Lower lobe of right lung (tissue), 2 donors: Measurements from ENCODE around the gene PNCK. TPM values are rescaled to one million over a fixed set of nuclear protein-coding genes. Genes with fewer than 3 reads are reported as not detected.

ENCODE experiments used
- ATAC-seq, 2 donors: fragments of 200-7000 bp; cut with Tn5 transposase; one replicate each; pipeline ENCODE4 v1.9.1; 2020 to 2022; ENCODE audit warnings: mild to moderate bottlenecking in 2 of 2, moderate library complexity in 2 of 2
- DNase-seq: peaks from one replicate; pipeline ENCODE4 v3.0.0-alpha.2; 2020
- H3K27ac ChIP-seq: fragments of 200-600 bp; one replicate; pipeline ENCODE4 v1.8.0; 2022
- H3K27me3 ChIP-seq: fragments of 200-600 bp; one replicate; pipeline ENCODE4 v1.8.0; 2022; ENCODE audit warnings: low read depth
- H3K36me3 ChIP-seq: fragments of 200-600 bp; one replicate; pipeline ENCODE4 v1.8.0; 2022; ENCODE audit warnings: mild to moderate bottlenecking
- H3K4me1 ChIP-seq: fragments of 200-600 bp; one replicate; pipeline ENCODE4 v1.8.0; 2022
- H3K4me3 ChIP-seq: fragments of 200-600 bp; one replicate; pipeline ENCODE4 v1.8.0; 2022; ENCODE audit warnings: mild to moderate bottlenecking
- H3K9me3 ChIP-seq: fragments of 200-600 bp; one replicate; pipeline ENCODE4 v1.8.0; 2022
- intact Hi-C: fragments of 100-400 bp; cut with DNase I; formaldehyde crosslinking; loops from one replicate; pipeline ENCODE4 v1.11.0; 2022
- total RNA-seq: library from RNA; stranded (reverse); fragmentation: NEBNext Ultra II Directional; extraction: Animal tissue kit (Norgen Biotek cat#: 25700); gene quantifications from one replicate; pipeline ENCODE4 v1.2.1, GENCODE V29; 2021
- TF ChIP-seq, protein P1 (sequence below): fragments of 200-600 bp; IDR thresholded peaks from one replicate; pipeline ENCODE4 v1.8.0; 2022; ENCODE audit warnings: antibody characterized with exemption, mild to moderate bottlenecking
- donor health status: DM: no; HTN: yes; CAD: no; lungs with severe emphysema.

PNCK gene
- total RNA-seq, 1 donor from 2014 or later: not detected

DNA sequence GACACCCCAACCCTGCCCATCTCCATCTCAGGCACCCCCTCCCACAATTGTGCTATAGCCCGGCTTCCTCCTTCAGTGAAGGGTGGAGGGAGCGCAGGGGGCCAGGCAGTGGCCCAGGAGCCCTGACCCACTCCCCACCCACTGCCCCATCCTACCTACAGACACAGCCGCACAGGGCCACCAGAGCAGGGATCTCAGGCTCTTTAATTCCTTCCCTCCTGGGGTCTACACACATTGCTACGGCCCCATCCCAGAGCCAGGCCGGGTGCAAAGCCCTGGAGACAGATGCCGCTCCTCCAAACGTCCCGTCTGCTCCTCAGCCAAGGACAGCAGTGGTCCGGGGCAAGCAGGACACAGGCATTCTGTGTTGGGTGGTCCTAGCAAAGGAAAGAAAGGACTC lies 39.4 kb downstream of the PNCK start:
- Histone ChIP-seq H3K4me3 (no peak overlapping the region), H3K27me3 (no peaks in the 10 kb centered on the region), H3K36me3 (no peaks in the 10 kb centered on the region), H3K9me3 (no peaks in the 10 kb centered on the region), H3K4me1 (no peaks in the 10 kb centered on the region), H3K27ac (no peak overlapping the region)
- intact Hi-C loops: no loop called here
- TF ChIP-seq, protein P1, sequence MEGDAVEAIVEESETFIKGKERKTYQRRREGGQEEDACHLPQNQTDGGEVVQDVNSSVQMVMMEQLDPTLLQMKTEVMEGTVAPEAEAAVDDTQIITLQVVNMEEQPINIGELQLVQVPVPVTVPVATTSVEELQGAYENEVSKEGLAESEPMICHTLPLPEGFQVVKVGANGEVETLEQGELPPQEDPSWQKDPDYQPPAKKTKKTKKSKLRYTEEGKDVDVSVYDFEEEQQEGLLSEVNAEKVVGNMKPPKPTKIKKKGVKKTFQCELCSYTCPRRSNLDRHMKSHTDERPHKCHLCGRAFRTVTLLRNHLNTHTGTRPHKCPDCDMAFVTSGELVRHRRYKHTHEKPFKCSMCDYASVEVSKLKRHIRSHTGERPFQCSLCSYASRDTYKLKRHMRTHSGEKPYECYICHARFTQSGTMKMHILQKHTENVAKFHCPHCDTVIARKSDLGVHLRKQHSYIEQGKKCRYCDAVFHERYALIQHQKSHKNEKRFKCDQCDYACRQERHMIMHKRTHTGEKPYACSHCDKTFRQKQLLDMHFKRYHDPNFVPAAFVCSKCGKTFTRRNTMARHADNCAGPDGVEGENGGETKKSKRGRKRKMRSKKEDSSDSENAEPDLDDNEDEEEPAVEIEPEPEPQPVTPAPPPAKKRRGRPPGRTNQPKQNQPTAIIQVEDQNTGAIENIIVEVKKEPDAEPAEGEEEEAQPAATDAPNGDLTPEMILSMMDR: no peak
- DNase-seq (no peak), ATAC-seq (no peak)

DNA sequence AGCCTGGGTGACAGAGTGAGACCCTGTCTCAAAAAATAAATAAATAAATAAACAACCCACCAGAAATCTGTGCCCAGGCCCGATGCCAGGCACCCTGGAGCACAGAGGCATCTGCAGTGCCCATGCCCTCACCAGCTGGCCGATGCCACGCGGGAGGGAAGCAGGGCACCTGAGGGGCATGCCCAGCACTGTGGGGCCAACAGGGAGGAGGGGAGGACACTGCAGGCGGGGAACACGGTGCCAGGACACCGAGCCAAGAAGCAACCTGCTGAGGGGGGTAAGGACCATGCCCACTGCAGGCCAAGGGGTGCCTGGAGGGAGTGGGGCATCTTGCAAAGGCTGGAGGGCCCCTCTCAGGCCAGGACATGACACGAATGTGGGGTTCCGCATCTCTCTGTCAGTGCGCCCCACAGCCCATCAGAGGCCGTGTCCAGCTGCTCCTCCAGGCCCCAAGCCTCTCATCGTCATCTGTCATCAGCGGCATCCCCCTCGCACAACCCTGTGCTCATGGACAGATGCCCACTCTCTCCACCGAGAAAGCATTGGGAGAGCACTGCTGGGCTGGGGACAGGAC lies 39.9 kb downstream of the PNCK start:
- Histone ChIP-seq H3K27ac (no peak overlapping the region), H3K4me1 (no peaks in the 10 kb centered on the region), H3K4me3 (no peak overlapping the region), H3K9me3 (no peaks in the 10 kb centered on the region), H3K27me3 (no peaks in the 10 kb centered on the region), H3K36me3 (no peaks in the 10 kb centered on the region)
- TF ChIP-seq, protein P1: no peak
- ATAC-seq: no peak
- DNase-seq: no peak
- intact Hi-C loops: no loop called here

DNA sequence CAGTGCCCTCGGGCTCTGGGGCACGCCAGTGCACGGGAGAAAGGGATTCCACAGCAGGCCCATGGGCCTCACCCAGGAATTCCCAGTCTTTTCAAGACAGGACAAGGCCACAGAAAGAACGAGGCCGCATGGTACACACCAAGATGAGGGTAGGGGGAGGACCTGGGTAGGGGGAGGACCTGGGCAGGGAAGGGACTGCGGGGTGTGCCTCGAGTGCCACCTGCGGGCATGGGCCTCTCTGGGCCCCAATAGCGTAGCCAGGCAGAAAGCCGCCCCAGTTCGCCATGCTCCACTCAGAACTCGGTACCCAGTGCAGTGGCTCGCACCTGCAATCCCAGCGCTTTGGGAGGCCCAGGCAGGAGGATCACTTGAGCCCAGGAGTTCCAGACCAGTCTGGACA lies 40.6 kb downstream of the PNCK start:
- H3K27ac ChIP-seq: no peak overlapping the region
- no peaks in the 10 kb centered on the region for H3K27me3 ChIP-seq
- H3K4me1 ChIP-seq: no peaks in the 10 kb centered on the region
- TF ChIP-seq, protein P1: no peak
- no peaks in the 10 kb centered on the region for H3K36me3 ChIP-seq
- no peak overlapping the region for H3K4me3 ChIP-seq
- no peak for DNase-seq
- intact Hi-C loops: no loop called here
- no peak for ATAC-seq
- no peaks in the 10 kb centered on the region for H3K9me3 ChIP-seq

DNA sequence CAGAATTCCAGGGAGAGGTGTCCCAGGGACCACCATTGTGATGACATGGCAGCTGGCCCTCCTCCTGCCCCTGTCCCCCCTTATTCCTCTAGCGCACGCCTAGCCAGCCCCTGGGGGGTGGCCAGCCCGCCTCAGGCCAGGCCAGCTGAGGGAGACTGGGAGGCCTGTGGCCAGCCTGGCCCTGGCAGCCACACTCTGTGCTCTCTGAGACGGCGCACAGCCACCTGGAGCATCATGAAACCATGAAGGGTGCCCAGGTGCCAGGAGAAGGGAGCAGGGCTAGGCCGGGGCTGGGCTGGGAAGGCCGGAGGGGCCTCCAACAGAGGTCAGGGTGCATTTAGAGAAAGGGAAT lies 41.0 kb downstream of the PNCK start:
- Histone ChIP-seq H3K36me3 (no peaks in the 10 kb centered on the region), H3K27ac (no peak overlapping the region), H3K4me3 (no peak overlapping the region), H3K27me3 (no peaks in the 10 kb centered on the region), H3K9me3 (no peaks in the 10 kb centered on the region), H3K4me1 (no peaks in the 10 kb centered on the region)
- intact Hi-C loops: no loop called here
- DNase-seq: no peak
- TF ChIP-seq, protein P1: no peak
- ATAC-seq: no peak

DNA sequence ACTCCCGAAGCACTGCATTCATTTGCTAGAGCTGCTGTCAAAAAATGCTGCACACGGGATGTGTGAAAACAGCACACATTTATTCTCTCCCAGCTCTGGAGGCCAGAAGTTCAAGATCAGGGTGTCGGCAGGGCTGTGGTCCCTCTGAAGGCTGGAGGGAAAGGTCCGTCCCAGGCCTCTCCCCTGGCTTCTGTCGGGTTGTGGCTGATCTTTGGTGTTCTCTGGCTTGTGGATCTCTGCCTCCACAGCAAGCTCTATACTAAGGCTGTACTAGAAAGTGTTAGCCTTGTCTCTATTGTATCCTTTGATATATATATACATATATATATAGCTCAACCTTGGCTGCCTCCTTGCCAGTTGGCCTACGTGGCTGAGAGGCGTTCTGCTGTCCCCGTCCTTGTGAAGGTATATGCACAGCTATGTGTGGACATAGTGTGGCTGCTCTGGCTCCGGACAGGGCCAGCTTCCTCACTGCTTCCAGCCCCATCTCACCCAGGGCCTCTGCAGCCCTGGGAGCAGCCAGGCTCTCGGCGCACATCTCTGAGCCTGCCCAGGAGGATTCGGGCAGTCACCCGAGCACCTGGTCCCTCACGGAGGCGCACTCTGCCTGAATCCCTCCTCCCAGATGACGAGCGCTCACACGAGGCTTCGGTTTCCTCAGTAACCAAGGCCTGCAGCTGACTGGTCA lies 41.6 kb downstream of the PNCK start:
- H3K9me3 ChIP-seq: no peaks in the 10 kb centered on the region
- no peak overlapping the region for H3K27ac ChIP-seq
- no peak overlapping the region for H3K4me3 ChIP-seq
- no peak for ATAC-seq
- TF ChIP-seq, protein P1: no peak
- intact Hi-C loops: no loop called here
- H3K36me3 ChIP-seq: no peaks in the 10 kb centered on the region
- H3K27me3 ChIP-seq: no peaks in the 10 kb centered on the region
- H3K4me1 ChIP-seq: no peaks in the 10 kb centered on the region
- DNase-seq: no peak
